Measurements from ENCODE around the gene MDM4. TPM values are rescaled to one million over a fixed set of nuclear protein-coding genes. Genes with fewer than 3 reads are reported as not detected.

Gene MDM4
- total RNA-seq, 2 experiments from 2014 or later: 120 to 282 TPM

DNA sequence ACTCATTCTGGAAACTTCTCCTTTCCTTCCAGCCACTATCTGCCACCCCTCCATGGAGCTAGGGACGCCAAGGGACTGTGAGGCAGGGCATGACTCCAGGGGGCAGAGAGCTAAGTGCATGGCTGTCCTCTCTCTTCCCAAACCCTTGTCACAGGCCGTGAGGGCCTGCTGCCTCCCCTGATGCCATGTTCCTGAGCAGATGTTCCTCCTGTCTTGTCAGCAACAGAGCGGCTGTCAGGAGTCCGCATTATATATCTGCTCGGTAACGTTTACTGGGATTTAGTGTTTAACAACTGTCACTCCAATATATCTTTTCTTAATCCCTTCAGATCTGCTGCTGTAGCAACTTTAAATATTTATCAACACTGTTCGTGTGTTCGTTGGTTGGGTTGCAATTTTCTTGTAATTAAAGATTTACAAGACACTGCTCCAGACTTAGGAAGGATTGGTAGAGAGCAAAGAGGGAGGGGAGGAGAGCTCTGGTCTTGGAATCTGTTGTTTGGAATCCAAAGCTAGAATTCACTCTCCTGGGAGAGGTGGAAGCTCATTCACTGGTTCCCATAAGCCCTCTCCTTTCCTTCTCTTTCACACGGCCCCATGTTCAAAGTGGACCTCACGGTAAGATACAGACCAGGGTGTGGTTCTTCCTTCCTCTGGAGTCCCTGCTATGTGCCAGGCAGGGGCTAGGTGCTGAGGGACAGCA lies 76.2 kb downstream of the MDM4 start:
- TF ChIP-seq, protein P1, sequence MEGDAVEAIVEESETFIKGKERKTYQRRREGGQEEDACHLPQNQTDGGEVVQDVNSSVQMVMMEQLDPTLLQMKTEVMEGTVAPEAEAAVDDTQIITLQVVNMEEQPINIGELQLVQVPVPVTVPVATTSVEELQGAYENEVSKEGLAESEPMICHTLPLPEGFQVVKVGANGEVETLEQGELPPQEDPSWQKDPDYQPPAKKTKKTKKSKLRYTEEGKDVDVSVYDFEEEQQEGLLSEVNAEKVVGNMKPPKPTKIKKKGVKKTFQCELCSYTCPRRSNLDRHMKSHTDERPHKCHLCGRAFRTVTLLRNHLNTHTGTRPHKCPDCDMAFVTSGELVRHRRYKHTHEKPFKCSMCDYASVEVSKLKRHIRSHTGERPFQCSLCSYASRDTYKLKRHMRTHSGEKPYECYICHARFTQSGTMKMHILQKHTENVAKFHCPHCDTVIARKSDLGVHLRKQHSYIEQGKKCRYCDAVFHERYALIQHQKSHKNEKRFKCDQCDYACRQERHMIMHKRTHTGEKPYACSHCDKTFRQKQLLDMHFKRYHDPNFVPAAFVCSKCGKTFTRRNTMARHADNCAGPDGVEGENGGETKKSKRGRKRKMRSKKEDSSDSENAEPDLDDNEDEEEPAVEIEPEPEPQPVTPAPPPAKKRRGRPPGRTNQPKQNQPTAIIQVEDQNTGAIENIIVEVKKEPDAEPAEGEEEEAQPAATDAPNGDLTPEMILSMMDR (conservative IDR thresholded peaks at IDR 0.05; ENCODE audit: low read length): no peak
- no peak for TF ChIP-seq EZH2phosphoT487 (IDR thresholded peaks at IDR 0.05; ENCODE audit: borderline replicate concordance, low read depth, low read length)
- H4K20me1 ChIP-seq (ENCODE audit: insufficient read depth, low read length): no peaks in the 10 kb centered on the region
- peaks cover 4% of the 10 kb centered on the region for H3K4me1 ChIP-seq (ENCODE audit: insufficient read depth, low read length, poor library complexity, severe bottlenecking)
- intact Hi-C loops (cut with micrococcal nuclease; ENCODE audit: unreplicated experiment): no loop called here
- no peaks in the 10 kb centered on the region for H3K9me3 ChIP-seq (ENCODE audit: low read length)
- no peak overlapping the region for H3K27ac ChIP-seq (ENCODE audit: low read depth, low read length, poor library complexity, severe bottlenecking)
- H3K79me2 ChIP-seq (ENCODE audit: insufficient read depth, low read depth, low read length): no peaks in the 10 kb centered on the region
- POLR2A ChIA-PET: interaction anchor here (1.0 to 1.2 kb wide), 2 partner anchors 13 to 25 kb away, joined by 3 read pairs; no protein-coding TSS in a partner anchor
- no TSS peak for BruUV-seq (replicated peaks)
- H3K9me2 ChIP-seq (ENCODE audit: insufficient read depth, low read length): no peaks in the 10 kb centered on the region
- H3K4me2 ChIP-seq (ENCODE audit: low read length): no peak overlapping the region
- DNase-seq (ENCODE audit: low spot score): no peak
- H3K4me3 ChIP-seq (ENCODE audit: low read depth, low read length, poor library complexity, severe bottlenecking): no peak overlapping the region
- no peaks in the 10 kb centered on the region for H3K36me3 ChIP-seq (ENCODE audit: insufficient read depth, low read length)
- H2AFZ ChIP-seq (ENCODE audit: low read length): no peak overlapping the region
- CTCF ChIA-PET (ENCODE audit: unreplicated experiment): no interaction called here

DNA sequence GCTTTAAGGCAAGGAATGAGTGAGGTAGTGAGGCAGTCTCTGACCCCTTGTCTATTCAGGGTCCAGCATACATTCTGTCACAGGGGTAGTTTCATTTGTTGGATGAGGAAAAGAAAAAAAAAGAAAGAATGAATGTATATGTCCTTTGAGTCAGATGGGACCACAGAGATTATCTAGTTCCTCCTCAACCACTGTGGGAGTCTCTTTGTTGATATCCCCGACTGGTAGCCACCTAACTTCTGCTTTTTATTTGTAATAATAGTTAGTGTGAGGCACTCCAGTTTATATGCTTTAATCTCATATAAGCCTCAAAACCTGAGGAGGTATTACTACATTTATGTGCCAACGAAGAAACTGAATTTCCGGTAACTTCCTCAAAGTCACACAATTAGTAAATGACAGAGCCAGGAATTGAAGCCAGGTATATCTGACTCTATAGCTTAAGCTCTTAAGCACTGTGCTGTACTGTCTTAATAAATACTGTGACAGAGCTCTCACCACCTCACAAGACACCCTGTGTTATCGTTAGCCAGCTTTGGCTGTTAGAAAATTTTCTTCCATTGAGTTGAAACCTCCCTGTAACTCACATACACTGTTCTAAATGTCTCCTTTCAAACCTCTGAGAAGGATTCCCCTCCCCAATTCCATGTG lies 82.2 kb downstream of the MDM4 start:
- Histone ChIP-seq H3K36me3 (ENCODE audit: insufficient read depth, low read length) (no peaks in the 10 kb centered on the region), H3K9me2 (ENCODE audit: insufficient read depth, low read length) (no peaks in the 10 kb centered on the region), H3K4me2 (ENCODE audit: low read length) (no peak overlapping the region), H3K4me3 (ENCODE audit: low read depth, low read length, poor library complexity, severe bottlenecking) (no peak overlapping the region), H3K9me3 (ENCODE audit: low read length) (no peaks in the 10 kb centered on the region), H2AFZ (ENCODE audit: low read length) (no peak overlapping the region), H4K20me1 (ENCODE audit: insufficient read depth, low read length) (no peaks in the 10 kb centered on the region), H3K27ac (ENCODE audit: low read depth, low read length, poor library complexity, severe bottlenecking) (no peak overlapping the region), H3K4me1 (ENCODE audit: insufficient read depth, low read length, poor library complexity, severe bottlenecking) (no peaks in the 10 kb centered on the region), H3K79me2 (ENCODE audit: insufficient read depth, low read depth, low read length) (no peaks in the 10 kb centered on the region)
- intact Hi-C loops (cut with micrococcal nuclease; ENCODE audit: unreplicated experiment): no loop called here
- BruUV-seq (replicated peaks): no TSS peak
- TF ChIP-seq EZH2phosphoT487 (IDR thresholded peaks at IDR 0.05; ENCODE audit: borderline replicate concordance, low read depth, low read length): no peak
- TF ChIP-seq, protein P1 (conservative IDR thresholded peaks at IDR 0.05; ENCODE audit: low read length): no peak
- CTCF ChIA-PET (ENCODE audit: unreplicated experiment): no interaction called here
- no peak for DNase-seq (ENCODE audit: low spot score)
- POLR2A ChIA-PET: interaction anchor here (0.6 to 0.9 kb wide), 3 partner anchors 10 to 286 kb away, joined by 3 to 5 read pairs (median 3); no protein-coding TSS in a partner anchor

DNA sequence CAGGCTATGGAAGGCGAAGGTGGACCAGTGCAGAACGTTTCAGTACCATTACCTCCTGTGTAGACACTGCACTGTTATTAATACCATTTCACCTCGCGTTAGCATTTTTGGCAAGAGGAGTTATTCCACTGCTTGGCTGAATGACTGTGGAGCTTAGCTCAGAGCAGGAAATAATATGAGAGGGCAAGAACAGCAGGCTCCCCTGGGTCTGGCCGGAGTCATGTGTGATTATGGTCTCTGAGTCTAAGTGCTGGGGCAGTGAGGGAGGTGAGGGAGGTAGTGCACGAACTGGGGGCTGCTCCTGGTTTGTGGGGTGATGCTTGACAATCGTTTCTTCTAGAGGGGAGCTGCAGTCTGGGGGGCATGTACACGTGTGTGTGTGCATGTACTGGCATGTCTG lies 82.9 kb downstream of the MDM4 start:
- POLR2A ChIA-PET: interaction anchor here (0.6 to 0.9 kb wide), 2 partner anchors 10 to 47 kb away, joined by 3 to 5 read pairs; no protein-coding TSS in a partner anchor

More for the DNA sequence above, 82.9 kb downstream of the MDM4 start:
- BruUV-seq (replicated peaks): no TSS peak
- TF ChIP-seq, protein P1 (conservative IDR thresholded peaks at IDR 0.05; ENCODE audit: low read length): no peak
- TF ChIP-seq EZH2phosphoT487 (IDR thresholded peaks at IDR 0.05; ENCODE audit: borderline replicate concordance, low read depth, low read length): no peak
- DNase-seq (ENCODE audit: low spot score): no peak
- no peaks in the 10 kb centered on the region for H3K4me1 ChIP-seq (ENCODE audit: insufficient read depth, low read length, poor library complexity, severe bottlenecking)
- H3K36me3 ChIP-seq (ENCODE audit: insufficient read depth, low read length): no peaks in the 10 kb centered on the region
- CTCF ChIA-PET (ENCODE audit: unreplicated experiment): no interaction called here
- no peaks in the 10 kb centered on the region for H3K9me2 ChIP-seq (ENCODE audit: insufficient read depth, low read length)
- no peak overlapping the region for H3K4me2 ChIP-seq (ENCODE audit: low read length)
- no peaks in the 10 kb centered on the region for H4K20me1 ChIP-seq (ENCODE audit: insufficient read depth, low read length)
- no peaks in the 10 kb centered on the region for H3K79me2 ChIP-seq (ENCODE audit: insufficient read depth, low read depth, low read length)
- no peaks in the 10 kb centered on the region for H3K9me3 ChIP-seq (ENCODE audit: low read length)
- intact Hi-C loops (cut with micrococcal nuclease; ENCODE audit: unreplicated experiment): no loop called here
- no peak overlapping the region for H3K4me3 ChIP-seq (ENCODE audit: low read depth, low read length, poor library complexity, severe bottlenecking)
- H3K27ac ChIP-seq (ENCODE audit: low read depth, low read length, poor library complexity, severe bottlenecking): no peak overlapping the region
- H2AFZ ChIP-seq (ENCODE audit: low read length): no peak overlapping the region

Measured in OCI-LY7 (cell line).